IMR-90 (cell line): Measurements from ENCODE around the gene GRIK1.

Experiments
- BHLHE40 ChIP-seq: fragments of 150-350 bp; IDR thresholded peaks from 2 replicates; pipeline ENCODE4 v1.6.1; 2016; ENCODE audit warnings: mild to moderate bottlenecking, low read depth, low read length
- CEBPB ChIP-seq: IDR thresholded peaks from 2 replicates; pipeline ENCODE4 v1.6.1; 2012; ENCODE audit warnings: low read depth, low read length, improper control_type of control experiment
- FOS ChIP-seq: fragments of 150-350 bp; IDR thresholded peaks from 2 replicates; pipeline ENCODE4 v1.6.1; 2016; ENCODE audit warnings: low read depth, low read length
- MAFK ChIP-seq: IDR thresholded peaks from 2 replicates; pipeline ENCODE4 v1.6.1; 2012; ENCODE audit warnings: low read depth, low read length, improper control_type of control experiment
- MAZ ChIP-seq: IDR thresholded peaks from 2 replicates; pipeline ENCODE4 v1.6.1; 2012; ENCODE audit warnings: low read depth, mild to moderate bottlenecking, low read length, improper control_type of control experiment, moderate library complexity, borderline replicate concordance
- MXI1 ChIP-seq: IDR thresholded peaks from 2 replicates; pipeline ENCODE4 v1.6.1; 2012; ENCODE audit warnings: low read depth, mild to moderate bottlenecking, low read length, moderate library complexity, borderline replicate concordance
- POLR2A ChIP-seq: IDR thresholded peaks from 2 replicates; pipeline ENCODE4 v1.6.1; 2012; ENCODE audit warnings: mild to moderate bottlenecking, low read depth, low read length
- RAD21 ChIP-seq: IDR thresholded peaks from 2 replicates; pipeline ENCODE4 v1.6.1; 2012; ENCODE audit warnings: low read length, improper control_type of control experiment
- RCOR1 ChIP-seq: IDR thresholded peaks from 2 replicates; pipeline ENCODE4 v1.6.1; 2012; ENCODE audit warnings: mild to moderate bottlenecking, low read length, improper control_type of control experiment; ENCODE audit not compliant: insufficient replicate concordance
- RFX5 ChIP-seq: IDR thresholded peaks from 2 replicates; pipeline ENCODE4 v1.8.0; 2012; ENCODE audit warnings: low read depth, mild to moderate bottlenecking, low read length, moderate library complexity
- SMC3 ChIP-seq: fragments of 150-350 bp; IDR thresholded peaks from 2 replicates; pipeline ENCODE4 v1.6.1; 2016; ENCODE audit warnings: low read depth, mild to moderate bottlenecking, antibody characterized with exemption, low read length, moderate library complexity
- TF ChIP-seq, protein P1 (sequence below): conservative IDR thresholded peaks from 2 replicates; pipeline ENCODE4 v1.5.1; 2012; ENCODE audit warnings: mild to moderate bottlenecking, low read depth, low read length, improper control_type of control experiment
- TF ChIP-seq, protein P2 (sequence below): fragments of 150-350 bp; IDR thresholded peaks from 2 replicates; pipeline ENCODE4 v1.6.1; 2017; ENCODE audit warnings: mild to moderate bottlenecking, antibody characterized with exemption, low read length, low read depth
- TF ChIP-seq, protein P3 (sequence below): fragments of 150-350 bp; IDR thresholded peaks from 2 replicates; pipeline ENCODE4 v1.6.1; 2016; ENCODE audit warnings: low read depth, mild to moderate bottlenecking, low read length, moderate library complexity, borderline replicate concordance

DNA sequence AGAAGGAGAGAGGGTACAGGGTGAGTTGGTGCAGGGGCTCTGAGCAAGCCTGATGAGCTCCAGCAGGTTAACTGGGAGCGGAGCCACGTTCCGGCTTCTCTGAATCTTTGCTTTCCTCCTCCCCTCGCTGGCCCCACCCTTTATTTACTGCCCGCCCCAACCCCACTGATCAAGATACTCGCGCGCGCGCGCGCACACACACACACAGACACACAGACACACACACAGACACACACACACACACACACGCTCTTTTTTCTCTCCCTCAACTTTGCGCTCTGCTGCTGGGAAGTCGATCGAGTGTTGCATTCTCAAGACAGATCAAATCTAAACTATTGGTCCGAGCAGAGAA is at the start of gene GRIK1:
- no peak for TF ChIP-seq POLR2A
- TF ChIP-seq BHLHE40: no peak
- TF ChIP-seq, protein P1, sequence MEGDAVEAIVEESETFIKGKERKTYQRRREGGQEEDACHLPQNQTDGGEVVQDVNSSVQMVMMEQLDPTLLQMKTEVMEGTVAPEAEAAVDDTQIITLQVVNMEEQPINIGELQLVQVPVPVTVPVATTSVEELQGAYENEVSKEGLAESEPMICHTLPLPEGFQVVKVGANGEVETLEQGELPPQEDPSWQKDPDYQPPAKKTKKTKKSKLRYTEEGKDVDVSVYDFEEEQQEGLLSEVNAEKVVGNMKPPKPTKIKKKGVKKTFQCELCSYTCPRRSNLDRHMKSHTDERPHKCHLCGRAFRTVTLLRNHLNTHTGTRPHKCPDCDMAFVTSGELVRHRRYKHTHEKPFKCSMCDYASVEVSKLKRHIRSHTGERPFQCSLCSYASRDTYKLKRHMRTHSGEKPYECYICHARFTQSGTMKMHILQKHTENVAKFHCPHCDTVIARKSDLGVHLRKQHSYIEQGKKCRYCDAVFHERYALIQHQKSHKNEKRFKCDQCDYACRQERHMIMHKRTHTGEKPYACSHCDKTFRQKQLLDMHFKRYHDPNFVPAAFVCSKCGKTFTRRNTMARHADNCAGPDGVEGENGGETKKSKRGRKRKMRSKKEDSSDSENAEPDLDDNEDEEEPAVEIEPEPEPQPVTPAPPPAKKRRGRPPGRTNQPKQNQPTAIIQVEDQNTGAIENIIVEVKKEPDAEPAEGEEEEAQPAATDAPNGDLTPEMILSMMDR: no peak
- TF ChIP-seq CEBPB: no peak
- TF ChIP-seq, protein P2, sequence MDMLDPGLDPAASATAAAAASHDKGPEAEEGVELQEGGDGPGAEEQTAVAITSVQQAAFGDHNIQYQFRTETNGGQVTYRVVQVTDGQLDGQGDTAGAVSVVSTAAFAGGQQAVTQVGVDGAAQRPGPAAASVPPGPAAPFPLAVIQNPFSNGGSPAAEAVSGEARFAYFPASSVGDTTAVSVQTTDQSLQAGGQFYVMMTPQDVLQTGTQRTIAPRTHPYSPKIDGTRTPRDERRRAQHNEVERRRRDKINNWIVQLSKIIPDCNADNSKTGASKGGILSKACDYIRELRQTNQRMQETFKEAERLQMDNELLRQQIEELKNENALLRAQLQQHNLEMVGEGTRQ: no peak
- no peak for TF ChIP-seq SMC3
- no peak for TF ChIP-seq MAFK
- no peak for TF ChIP-seq FOS
- TF ChIP-seq, protein P3, sequence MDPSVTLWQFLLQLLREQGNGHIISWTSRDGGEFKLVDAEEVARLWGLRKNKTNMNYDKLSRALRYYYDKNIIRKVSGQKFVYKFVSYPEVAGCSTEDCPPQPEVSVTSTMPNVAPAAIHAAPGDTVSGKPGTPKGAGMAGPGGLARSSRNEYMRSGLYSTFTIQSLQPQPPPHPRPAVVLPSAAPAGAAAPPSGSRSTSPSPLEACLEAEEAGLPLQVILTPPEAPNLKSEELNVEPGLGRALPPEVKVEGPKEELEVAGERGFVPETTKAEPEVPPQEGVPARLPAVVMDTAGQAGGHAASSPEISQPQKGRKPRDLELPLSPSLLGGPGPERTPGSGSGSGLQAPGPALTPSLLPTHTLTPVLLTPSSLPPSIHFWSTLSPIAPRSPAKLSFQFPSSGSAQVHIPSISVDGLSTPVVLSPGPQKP: no peak
- no peak for TF ChIP-seq RCOR1
- no peak for TF ChIP-seq RAD21
- no peak for TF ChIP-seq MXI1
- TF ChIP-seq RFX5: no peak
- TF ChIP-seq MAZ: no peak
